C4-2B (cell line): ENCODE measurements around the gene ADD3.

Source experiments
- CTCF ChIP-seq: fragments of 450-650 bp; conservative IDR thresholded peaks from 2 replicates; pipeline ENCODE4 v1.5.1; 2017; ENCODE audit warnings: mild to moderate bottlenecking
- ZFX ChIP-seq: fragments of 450-650 bp; IDR thresholded peaks from 2 replicates; pipeline ENCODE4 v1.6.1; 2017

- TF ChIP-seq CTCF (no peak), ZFX (no peak)
Measured at GRCh38 chr10:110020265-110020664, 12.5 kb downstream of the ADD3 start.
